ENCODE data around the gene DDX42.
"Not testable (repeated sequence)": the region's sequence is repeated elsewhere in the genome, so short reads cannot be mapped to it uniquely, and the experiment has no call there.

DDX42 gene

DNA sequence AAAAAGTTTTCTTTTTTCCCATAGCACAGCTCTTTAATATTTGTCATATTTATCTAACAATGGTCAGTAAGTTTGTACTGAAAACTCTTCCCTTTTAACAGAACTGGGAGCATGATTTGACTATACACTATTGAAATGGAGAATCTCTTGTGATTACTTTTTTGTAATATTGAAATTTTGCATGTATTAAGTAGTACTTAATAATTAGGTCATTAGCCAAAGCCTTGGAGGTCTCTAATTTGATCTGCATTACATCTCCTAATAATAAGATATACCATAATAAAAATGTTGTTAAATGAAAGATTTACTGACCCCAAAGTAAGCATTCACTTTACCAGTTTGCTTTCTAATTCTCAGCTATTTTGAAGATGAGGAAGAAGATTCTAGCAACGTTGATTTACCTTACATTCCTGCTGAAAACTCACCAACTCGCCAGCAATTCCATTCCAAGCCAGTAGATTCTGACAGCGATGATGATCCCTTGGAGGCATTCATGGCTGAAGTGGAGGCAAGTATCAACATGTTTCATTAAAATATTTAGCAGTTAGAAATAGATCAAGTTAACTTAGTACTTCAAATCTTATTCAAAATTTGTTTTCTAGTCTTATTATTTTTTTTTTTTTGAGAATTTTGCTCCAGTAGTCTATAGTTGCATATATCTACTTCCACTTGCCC, 18.2 kb downstream of the DDX42 start:
- no peak overlapping the region for H3K4me3 ChIP-seq (ENCODE audit: low read depth, low read length)
- TF ChIP-seq, protein P1, sequence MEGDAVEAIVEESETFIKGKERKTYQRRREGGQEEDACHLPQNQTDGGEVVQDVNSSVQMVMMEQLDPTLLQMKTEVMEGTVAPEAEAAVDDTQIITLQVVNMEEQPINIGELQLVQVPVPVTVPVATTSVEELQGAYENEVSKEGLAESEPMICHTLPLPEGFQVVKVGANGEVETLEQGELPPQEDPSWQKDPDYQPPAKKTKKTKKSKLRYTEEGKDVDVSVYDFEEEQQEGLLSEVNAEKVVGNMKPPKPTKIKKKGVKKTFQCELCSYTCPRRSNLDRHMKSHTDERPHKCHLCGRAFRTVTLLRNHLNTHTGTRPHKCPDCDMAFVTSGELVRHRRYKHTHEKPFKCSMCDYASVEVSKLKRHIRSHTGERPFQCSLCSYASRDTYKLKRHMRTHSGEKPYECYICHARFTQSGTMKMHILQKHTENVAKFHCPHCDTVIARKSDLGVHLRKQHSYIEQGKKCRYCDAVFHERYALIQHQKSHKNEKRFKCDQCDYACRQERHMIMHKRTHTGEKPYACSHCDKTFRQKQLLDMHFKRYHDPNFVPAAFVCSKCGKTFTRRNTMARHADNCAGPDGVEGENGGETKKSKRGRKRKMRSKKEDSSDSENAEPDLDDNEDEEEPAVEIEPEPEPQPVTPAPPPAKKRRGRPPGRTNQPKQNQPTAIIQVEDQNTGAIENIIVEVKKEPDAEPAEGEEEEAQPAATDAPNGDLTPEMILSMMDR (IDR thresholded peaks at IDR 0.05; ENCODE audit: insufficient read depth, low read depth, low read length, missing control alignments): no peak
- DNase-seq (ENCODE audit: low read depth): no peak

DNA sequence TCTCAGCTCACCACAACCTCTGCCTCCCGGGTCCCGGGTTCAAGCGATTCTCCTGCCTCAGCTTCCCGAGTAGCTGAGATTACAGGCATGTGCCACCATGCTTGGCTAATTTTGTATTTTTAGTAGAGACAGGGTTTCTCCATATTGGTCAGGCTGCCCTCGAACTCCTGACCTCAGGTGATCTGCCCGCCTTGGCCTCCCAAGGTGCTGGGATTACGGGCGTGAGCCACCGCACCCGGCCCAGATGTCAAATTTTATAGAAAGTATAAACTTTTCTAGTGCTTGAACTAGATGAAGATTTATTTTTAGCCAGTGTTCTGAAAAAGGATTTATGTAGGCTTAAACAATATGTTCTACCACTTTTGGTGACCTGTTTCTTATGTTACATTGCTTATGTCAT, 22.4 kb downstream of the DDX42 start:
- not testable (repeated sequence) for DNase-seq (ENCODE audit: low read depth); H3K4me3 ChIP-seq (ENCODE audit: low read depth, low read length)

DNA sequence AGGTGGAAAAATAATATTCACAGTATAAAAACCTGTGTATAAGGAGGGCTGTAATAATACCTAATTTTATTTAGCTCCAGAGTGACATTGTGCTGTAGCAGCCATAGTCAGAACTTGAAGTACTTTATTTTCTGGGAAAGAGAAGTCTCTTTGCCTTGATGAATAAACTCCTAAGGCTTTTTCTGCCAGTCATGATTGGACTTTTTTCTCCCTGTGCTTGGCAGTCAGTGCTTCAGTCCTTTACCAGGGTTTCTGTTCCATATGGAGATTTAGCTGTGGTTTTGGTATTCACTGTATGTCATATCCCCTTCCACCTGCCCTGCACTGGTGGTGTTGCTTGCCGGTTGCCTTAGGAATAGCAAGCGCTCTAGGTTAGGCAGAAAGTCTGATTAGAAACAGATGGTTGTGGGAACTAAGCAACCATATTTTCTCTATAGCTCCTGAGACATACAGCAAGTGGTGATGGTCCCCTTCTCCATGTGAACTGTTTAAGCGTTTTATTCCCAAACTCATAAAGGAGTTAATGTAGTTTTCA, 24.7 kb downstream of the DDX42 start:
- DNase-seq (ENCODE audit: low read depth): no peak
- H3K4me3 ChIP-seq (ENCODE audit: low read depth, low read length): no peak overlapping the region
- TF ChIP-seq, protein P1 (IDR thresholded peaks at IDR 0.05; ENCODE audit: insufficient read depth, low read depth, low read length, missing control alignments): no peak

DNA sequence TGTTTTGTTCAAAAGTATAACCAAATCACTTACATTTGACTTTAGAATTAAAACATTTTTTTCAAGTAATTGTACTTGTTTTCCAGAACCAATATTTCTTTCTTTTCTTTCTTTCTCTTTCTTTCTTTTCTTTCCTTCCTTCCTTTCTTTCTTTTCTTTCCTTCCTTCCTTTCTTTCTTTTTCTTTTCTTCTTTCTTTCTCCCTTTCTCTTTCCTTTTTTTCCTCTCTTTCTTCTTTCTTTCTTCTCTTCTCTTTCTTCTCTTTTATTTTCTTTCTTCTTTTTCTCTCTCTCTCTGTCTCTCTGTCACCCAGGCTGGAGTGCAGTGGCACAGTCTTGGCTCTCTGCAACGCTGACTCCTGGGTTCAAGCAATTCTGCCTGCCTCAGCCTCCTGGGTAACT, 26.8 kb downstream of the DDX42 start:
- DNase-seq (ENCODE audit: low read depth): no peak
- no peak overlapping the region for H3K4me3 ChIP-seq (ENCODE audit: low read depth, low read length)
- TF ChIP-seq, protein P1 (IDR thresholded peaks at IDR 0.05; ENCODE audit: insufficient read depth, low read depth, low read length, missing control alignments): no peak

DNA sequence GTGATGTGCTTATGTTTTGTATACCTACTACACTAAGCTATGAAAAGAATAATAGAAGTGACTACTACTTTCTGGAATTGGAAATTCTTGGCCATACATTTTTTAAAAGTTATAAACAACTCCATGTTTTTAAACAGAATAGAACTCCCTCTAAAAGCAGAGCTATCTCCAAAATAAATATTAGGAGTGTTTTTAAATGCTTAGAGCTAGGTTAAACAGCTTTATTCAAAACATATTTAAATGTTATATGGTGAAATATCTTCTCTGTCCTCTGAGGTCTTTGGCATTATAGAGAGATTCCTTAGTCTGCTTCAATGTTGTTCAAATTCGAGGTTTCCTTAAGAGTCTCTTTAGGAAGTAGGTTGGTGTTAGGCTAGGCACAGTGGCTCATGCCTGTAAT, 30.4 kb downstream of the DDX42 start:
- TF ChIP-seq, protein P1 (IDR thresholded peaks at IDR 0.05; ENCODE audit: insufficient read depth, low read depth, low read length, missing control alignments): no peak
- no peak for DNase-seq (ENCODE audit: low read depth)
- no peak overlapping the region for H3K4me3 ChIP-seq (ENCODE audit: low read depth, low read length)

DNA sequence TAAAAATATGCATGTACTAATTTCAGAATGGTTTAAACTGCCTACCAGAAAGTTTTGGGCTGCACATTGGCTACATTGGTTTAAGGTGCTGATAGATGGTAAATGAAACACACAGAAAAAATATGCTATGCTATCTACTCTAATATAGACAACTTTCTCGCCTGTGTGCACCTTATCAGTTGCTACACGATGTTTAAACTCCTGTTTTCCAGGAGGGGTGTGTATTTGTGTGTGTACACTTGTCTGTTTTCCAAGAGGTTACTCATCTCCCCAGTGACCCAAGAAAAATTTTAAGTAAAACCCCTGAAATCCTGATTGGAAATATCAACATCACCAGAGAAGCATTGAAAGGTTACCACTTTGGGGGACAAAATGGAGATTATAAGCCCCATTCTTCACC, 31.6 kb downstream of the DDX42 start:
- TF ChIP-seq, protein P1 (IDR thresholded peaks at IDR 0.05; ENCODE audit: insufficient read depth, low read depth, low read length, missing control alignments): no peak
- no peak overlapping the region for H3K4me3 ChIP-seq (ENCODE audit: low read depth, low read length)
- DNase-seq (ENCODE audit: low read depth): no peak

DNA sequence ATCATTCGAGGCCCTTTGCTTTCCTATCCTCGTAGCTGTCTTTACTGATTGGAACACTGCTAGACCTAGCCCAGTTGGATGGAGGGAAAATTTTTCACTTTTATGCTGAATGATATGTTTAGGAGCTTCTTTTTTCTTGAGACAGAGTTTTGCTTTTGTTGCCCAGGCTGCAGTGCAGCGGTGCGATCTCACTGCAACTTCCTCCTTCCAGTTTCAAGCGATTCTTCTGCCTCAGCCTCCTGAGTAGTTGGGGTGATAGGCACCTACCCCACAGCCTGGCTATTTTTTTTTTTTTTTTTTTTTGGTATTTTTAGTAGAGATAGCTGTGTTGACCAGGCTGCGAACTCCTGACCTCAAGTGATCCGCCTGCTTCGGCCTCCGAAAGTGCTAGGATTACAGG, 36.0 kb downstream of the DDX42 start:
- TF ChIP-seq, protein P1 (IDR thresholded peaks at IDR 0.05; ENCODE audit: insufficient read depth, low read depth, low read length, missing control alignments): no peak
- no peak for DNase-seq (ENCODE audit: low read depth)
- H3K4me3 ChIP-seq (ENCODE audit: low read depth, low read length): no peak overlapping the region

Data from GM12865 (cell line).